ENCODE measurements around the gene CASKIN1.

- TF ChIP-seq CTCF (IDR thresholded peaks at IDR 0.05) (no peak), POLR2A (IDR thresholded peaks at IDR 0.05) (no peak)
Observed at GRCh38 chr16:2177561-2177960, 18.8 kb downstream of the CASKIN1 start.
